Lower lobe of right lung (tissue), 2 donors: Measurements from ENCODE around the gene ZNF454. TPM values are rescaled to one million over a fixed set of nuclear protein-coding genes. Genes with fewer than 3 reads are reported as not detected.

Experiments
- ATAC-seq, 2 donors: fragments of 200-7000 bp; cut with Tn5 transposase; one replicate each; pipeline ENCODE4 v1.9.1; 2020 to 2022; ENCODE audit warnings: mild to moderate bottlenecking in 2 of 2, moderate library complexity in 2 of 2
- DNase-seq: peaks from one replicate; pipeline ENCODE4 v3.0.0-alpha.2; 2020
- H3K27ac ChIP-seq: fragments of 200-600 bp; one replicate; pipeline ENCODE4 v1.8.0; 2022
- H3K27me3 ChIP-seq: fragments of 200-600 bp; one replicate; pipeline ENCODE4 v1.8.0; 2022; ENCODE audit warnings: low read depth
- H3K36me3 ChIP-seq: fragments of 200-600 bp; one replicate; pipeline ENCODE4 v1.8.0; 2022; ENCODE audit warnings: mild to moderate bottlenecking
- H3K4me1 ChIP-seq: fragments of 200-600 bp; one replicate; pipeline ENCODE4 v1.8.0; 2022
- H3K4me3 ChIP-seq: fragments of 200-600 bp; one replicate; pipeline ENCODE4 v1.8.0; 2022; ENCODE audit warnings: mild to moderate bottlenecking
- H3K9me3 ChIP-seq: fragments of 200-600 bp; one replicate; pipeline ENCODE4 v1.8.0; 2022
- CTCF ChIP-seq: fragments of 200-600 bp; IDR thresholded peaks from one replicate; pipeline ENCODE4 v1.8.0; 2022; ENCODE audit warnings: antibody characterized with exemption, mild to moderate bottlenecking
- intact Hi-C: fragments of 100-400 bp; cut with DNase I; formaldehyde crosslinking; loops from one replicate; pipeline ENCODE4 v1.11.0; 2022
- total RNA-seq: library from RNA; stranded (reverse); fragmentation: NEBNext Ultra II Directional; extraction: Animal tissue kit (Norgen Biotek cat#: 25700); gene quantifications from one replicate; pipeline ENCODE4 v1.2.1, GENCODE V29; 2021
- donor health status: DM: no; HTN: yes; CAD: no; lungs with severe emphysema.

ZNF454 gene
- total RNA-seq, 1 donor from 2014 or later: 2.6 TPM

DNA sequence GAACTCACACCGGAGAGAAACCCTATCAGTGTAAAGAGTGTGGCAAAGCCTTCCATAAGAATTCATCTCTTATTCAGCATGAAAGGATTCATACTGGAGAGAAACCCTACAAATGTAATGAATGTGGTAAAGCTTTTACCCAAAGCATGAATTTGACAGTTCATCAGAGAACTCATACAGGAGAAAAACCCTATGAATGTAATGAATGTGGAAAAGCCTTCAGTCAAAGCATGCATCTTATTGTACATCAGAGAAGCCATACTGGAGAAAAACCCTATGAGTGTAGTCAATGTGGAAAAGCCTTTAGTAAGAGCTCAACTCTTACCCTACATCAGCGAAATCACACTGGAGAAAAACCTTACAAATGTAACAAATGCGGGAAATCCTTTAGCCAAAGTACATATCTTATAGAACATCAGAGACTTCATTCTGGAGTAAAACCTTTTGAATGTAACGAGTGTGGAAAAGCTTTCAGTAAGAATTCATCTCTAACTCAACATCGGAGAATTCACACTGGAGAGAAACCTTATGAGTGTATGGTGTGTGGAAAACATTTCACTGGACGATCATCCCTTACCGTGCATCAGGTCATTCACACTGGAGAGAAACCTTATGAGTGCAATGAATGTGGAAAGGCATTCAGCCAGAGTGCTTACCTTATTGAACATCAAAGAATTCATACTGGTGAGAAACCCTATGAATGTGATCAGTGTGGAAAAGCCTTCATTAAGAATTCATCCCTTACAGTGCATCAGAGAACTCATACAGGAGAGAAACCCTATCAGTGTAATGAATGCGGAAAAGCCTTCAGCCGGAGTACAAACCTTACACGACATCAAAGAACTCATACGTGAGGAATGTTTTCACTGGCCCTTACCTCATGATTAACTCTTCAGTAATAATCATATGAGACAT, 8.9 kb upstream of the ZNF454 start:
- no peaks in the 10 kb centered on the region for H3K36me3 ChIP-seq
- intact Hi-C loops: no loop called here
- H3K27ac ChIP-seq: no peak overlapping the region
- H3K4me3 ChIP-seq: no peak overlapping the region
- DNase-seq: no peak
- TF ChIP-seq CTCF: no peak
- no peaks in the 10 kb centered on the region for H3K27me3 ChIP-seq
- no peaks in the 10 kb centered on the region for H3K4me1 ChIP-seq
- ATAC-seq: no peak
- peaks cover 97% of the 10 kb centered on the region for H3K9me3 ChIP-seq

DNA sequence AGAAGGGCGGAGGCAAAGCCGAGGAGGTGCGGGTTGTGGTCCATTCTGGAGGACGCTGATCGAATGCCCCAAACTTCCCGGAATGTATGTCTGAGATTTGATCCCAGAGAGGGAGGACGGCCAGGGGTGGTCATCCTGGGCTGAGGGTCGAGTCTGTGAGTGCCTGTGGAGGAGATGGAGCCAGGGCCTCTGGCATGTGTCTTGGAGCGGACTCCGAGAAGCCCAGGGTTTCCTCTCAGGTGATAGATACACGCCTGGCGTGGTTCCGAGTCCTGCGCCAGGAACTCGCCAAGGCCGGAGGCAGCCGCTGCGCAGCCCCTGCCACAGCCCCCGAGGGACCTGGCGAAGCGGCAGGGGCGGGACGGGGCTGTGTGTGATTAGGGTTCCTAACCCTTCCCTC, 363 bp downstream of the ZNF454 start:
- H3K9me3 ChIP-seq: peaks cover 53% of the 10 kb centered on the region
- peak in 1 of 2 donors; percentile 25 for ATAC-seq

GRCh38 chr5:178965465-178966055, 24.6 kb downstream of the ZNF454 start:
- Histone ChIP-seq H3K36me3 (peaks cover 4% of the 10 kb centered on the region), H3K27ac (no peak overlapping the region), H3K9me3 (peaks cover 96% of the 10 kb centered on the region), H3K4me1 (no peaks in the 10 kb centered on the region), H3K4me3 (no peak overlapping the region), H3K27me3 (no peaks in the 10 kb centered on the region)
- ATAC-seq (no peak), DNase-seq (no peak)
- intact Hi-C loops: no loop called here
- no peak for TF ChIP-seq CTCF

More for the DNA sequence above, 363 bp downstream of the ZNF454 start:
- Histone ChIP-seq H3K4me3 (peak overlapping the region; percentile 66), H3K27ac (peak overlapping the region; percentile 66), H3K36me3 (no peaks in the 10 kb centered on the region), H3K4me1 (no peaks in the 10 kb centered on the region), H3K27me3 (no peaks in the 10 kb centered on the region)
- intact Hi-C loops: no loop called here
- TF ChIP-seq CTCF: no peak
- DNase-seq: peak; percentile 44

DNA sequence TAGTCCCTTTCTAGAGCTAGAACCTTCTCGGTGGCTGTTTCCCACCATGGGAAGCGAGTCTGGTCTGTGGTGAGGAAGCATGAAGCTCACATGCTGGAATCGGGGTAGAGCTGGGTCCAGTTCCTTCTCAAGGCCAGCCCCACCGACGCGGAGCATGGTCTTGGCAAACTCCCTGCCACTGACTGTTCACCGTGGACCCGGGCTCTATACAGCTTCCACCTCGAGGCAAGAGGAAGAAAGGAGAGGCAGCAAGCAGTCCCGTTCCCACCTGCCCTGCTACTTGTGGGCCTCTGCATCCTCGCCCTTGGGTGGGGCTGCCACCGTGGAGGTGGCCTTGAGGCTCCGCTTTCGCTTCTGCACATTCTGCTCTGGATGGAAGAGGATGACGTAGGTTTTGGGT, 40.4 kb downstream of the ZNF454 start:
- peaks cover 77% of the 10 kb centered on the region for H3K9me3 ChIP-seq
- intact Hi-C loops: no loop called here

DNA sequence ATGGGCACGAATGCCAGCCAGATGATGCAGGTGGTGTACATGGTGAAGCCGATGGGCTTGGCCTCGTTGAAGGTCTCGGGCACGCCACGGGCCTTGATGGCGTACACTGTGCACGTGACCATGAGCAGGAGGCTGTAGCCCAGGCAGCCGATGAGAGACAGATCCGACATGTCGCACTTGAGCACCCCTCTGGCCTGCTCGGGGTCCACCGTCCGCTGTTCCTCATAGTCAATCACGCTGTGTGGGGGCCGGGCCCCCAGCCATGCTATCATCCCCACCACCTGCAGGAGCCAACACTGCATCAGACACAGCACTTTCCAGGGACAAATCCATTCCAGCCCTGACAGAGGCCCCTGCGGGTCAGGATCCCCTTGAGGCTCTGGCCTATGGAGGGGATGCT, 41.9 kb downstream of the ZNF454 start:
- DNase-seq (no peak), ATAC-seq (no peak)
- no peaks in the 10 kb centered on the region for H3K27me3 ChIP-seq
- H3K4me1 ChIP-seq: no peaks in the 10 kb centered on the region
- no peak for TF ChIP-seq CTCF
- H3K36me3 ChIP-seq: no peaks in the 10 kb centered on the region
- H3K27ac ChIP-seq: no peak overlapping the region
- H3K9me3 ChIP-seq: peaks cover 73% of the 10 kb centered on the region
- no peak overlapping the region for H3K4me3 ChIP-seq
- intact Hi-C loops: no loop called here

More for the DNA sequence above, 40.4 kb downstream of the ZNF454 start:
- H3K27me3 ChIP-seq: no peaks in the 10 kb centered on the region
- H3K27ac ChIP-seq: no peak overlapping the region
- ATAC-seq: no peak
- TF ChIP-seq CTCF: no peak
- H3K36me3 ChIP-seq: no peaks in the 10 kb centered on the region
- H3K4me1 ChIP-seq: no peaks in the 10 kb centered on the region
- no peak for DNase-seq
- no peak overlapping the region for H3K4me3 ChIP-seq
